CD4-positive, alpha-beta T cell treated with Interferon alpha-2 for 1 hour (primary cell): ENCODE data around the gene FARP1.

Experiments used
- DNase-seq, 2 donors: peaks; one replicate each; pipeline ENCODE4 v3.0.0-alpha.2; 2020 to 2022

FARP1 gene

GRCh38 chr13:98293103-98293502 is 150.2 kb downstream of the FARP1 start:
- no peak for DNase-seq

- DNase-seq = no peak
These were observed 150.8 kb downstream of the FARP1 start for GRCh38 chr13:98293570-98294142.

DNA sequence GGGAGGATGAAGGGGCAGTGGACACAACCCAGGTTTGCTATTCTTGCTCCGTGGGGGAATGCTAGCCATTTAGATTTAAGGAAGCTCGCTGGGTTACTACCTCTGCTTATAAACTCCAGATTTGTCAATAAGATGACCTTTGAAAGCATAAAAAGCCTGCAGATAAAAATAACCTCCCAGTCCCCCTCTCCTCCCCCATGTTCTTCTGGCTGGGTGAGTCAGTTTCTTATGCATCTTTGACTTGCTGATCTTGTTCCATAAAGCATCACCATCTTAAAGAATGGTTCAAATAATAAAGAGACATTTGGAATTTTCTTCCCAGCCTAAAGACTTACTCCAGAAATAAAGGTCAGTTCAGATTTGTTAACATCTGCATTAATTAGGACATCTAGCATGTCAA is 152.5 kb downstream of the FARP1 start:
- no peak for DNase-seq

- no peak for DNase-seq
These were observed 154.2 kb downstream of the FARP1 start for GRCh38 chr13:98297051-98297450.

DNA sequence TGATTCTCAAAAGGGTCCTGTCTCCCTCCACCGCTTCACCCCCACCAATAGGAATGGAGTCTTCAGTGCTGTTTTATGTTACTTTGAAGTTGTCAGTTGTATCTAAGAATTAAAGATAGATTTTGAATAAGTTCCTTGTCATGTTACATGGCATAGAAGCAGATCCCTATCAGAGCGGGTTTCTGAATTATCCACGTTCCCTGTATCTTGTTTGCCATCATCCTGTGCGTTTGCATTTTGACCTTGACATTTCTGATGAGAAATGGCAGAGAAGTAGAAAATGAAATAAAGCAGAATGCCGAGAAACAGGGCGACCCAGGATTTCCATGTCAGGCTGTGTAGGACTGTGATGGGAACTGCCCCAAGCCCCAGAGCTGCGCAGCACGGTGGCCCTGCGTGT is 154.9 kb downstream of the FARP1 start:
- DNase-seq = no peak

GRCh38 chr13:98298599-98298998 is 155.7 kb downstream of the FARP1 start:
- no peak for DNase-seq

DNA sequence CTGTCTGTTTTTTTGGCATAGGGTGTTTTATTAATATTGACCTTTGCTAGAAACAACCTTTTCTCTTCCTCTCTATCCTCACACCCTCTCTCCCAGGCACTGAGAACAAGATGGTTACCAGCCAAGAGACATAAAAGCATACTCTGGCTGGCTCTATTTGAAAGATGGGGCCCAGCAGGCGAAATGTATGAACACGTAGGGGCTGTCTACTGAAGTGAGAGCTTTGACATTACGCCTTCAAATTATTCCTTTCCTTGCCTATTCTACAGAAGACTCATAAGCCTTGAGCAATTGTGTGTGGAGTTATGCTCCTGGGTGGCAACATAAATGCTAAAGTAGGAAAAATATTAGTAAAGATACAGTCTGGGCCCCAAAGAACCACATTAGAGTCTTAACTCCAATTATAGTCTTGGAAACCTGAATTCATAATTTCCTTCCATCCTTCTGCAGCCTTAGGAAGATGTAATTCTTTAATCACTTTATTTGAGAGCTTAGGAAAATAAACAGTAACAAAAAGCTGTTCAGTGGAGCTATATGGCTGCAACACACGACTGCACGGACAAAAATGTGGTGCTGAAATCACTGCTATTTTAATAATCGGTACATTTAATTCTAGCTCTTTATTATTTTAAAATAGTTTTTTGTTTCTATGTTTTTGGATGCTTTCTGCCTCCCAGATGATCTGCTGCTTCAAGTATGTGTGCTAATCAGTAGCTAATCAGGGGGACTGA is 156.5 kb downstream of the FARP1 start:
- DNase-seq = no peak

DNA sequence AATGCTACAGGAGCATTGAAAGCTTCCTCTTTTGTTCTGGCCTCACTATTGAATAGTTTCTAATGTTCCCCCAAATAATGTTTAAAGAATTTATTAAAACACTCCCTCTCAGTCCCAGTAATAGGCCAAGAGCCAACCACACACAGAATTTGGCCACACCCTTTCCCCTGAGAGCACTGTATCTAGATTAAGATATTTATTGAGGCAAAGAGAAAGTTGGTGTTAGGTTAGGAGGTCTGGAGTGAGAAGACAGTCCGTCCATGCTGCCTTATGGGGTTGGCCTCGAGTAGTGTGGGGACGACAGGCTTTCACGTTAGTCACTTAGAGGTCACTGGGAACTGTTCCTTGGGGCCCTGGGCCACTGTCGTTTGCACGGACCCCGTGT is 157.1 kb downstream of the FARP1 start:
- no peak for DNase-seq

- DNase-seq = no peak
These were observed 158.2 kb downstream of the FARP1 start for GRCh38 chr13:98300956-98301641.

DNA sequence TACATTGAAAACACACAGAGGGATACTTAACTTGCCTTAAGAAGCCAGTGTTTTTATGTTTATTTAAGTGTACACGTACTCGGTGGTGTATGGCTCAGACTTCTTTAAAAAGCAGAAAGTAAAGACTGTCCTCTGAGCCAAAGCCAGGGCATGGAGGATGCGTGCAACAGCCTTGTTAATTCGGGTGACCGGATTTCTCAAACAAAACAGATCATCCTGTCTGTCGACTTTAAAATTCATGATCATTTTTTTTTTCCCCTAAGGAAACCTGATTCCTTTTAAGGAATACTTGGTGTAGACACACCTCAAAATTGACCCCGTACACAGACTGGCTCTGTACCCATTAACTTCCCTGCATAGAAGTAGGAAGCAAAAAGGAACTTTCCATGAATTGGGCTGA is 158.8 kb downstream of the FARP1 start:
- DNase-seq = no peak

GRCh38 chr13:98303858-98304257 is 161.0 kb downstream of the FARP1 start:
- no peak for DNase-seq

- DNase-seq = no peak
These were observed 162.8 kb downstream of the FARP1 start for GRCh38 chr13:98305670-98306069.

- DNase-seq = no peak
These were observed 164.7 kb downstream of the FARP1 start for GRCh38 chr13:98307463-98308085.

GRCh38 chr13:98308086-98308911 is 165.4 kb downstream of the FARP1 start:
- DNase-seq = no peak

DNA sequence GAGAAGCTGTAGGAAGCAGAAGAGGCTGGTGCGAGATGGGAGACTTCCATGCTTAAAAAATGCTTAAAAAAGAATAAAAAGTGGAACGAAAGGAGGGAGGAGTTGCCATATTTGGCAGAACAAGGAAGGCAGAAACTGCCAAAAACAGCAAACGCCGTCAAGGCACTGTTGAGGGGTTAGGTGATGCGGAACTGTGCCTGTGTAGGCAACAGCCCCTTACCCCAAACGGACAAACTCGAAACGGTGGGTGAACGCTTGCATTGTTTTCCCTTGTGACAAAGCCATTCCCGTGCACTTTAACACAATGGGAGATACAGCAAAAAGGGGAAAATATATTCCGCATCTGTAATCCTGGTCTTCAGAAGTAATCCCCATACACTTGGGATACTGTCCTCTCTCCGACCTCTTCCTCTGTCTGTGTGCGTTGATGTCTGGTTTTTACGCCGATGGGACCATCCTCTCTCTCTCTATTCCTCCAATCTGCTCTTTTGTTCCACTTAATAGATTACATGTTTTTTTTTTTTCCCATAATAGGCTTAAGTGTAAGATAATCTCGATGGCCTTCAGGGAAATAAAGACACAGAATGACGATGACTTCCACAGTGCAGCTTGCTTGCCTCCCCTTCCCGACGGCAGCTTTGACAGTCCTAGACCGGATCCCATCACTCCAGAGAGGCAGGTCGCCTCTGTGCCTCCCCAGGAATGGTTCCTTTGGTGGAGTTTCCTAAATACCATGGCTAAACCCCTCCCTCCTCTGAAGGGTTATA is 166.9 kb downstream of the FARP1 start:
- no peak for DNase-seq

- no peak for DNase-seq
These were observed 167.7 kb downstream of the FARP1 start for GRCh38 chr13:98310485-98311199.

- DNase-seq = no peak
These were observed 168.3 kb downstream of the FARP1 start for GRCh38 chr13:98311200-98311548.

GRCh38 chr13:98312606-98313005 is 169.7 kb downstream of the FARP1 start:
- DNase-seq = no peak

GRCh38 chr13:98313023-98313921 is 170.4 kb downstream of the FARP1 start:
- no peak for DNase-seq

GRCh38 chr13:98313922-98314292 is 171.0 kb downstream of the FARP1 start:
- no peak for DNase-seq

DNA sequence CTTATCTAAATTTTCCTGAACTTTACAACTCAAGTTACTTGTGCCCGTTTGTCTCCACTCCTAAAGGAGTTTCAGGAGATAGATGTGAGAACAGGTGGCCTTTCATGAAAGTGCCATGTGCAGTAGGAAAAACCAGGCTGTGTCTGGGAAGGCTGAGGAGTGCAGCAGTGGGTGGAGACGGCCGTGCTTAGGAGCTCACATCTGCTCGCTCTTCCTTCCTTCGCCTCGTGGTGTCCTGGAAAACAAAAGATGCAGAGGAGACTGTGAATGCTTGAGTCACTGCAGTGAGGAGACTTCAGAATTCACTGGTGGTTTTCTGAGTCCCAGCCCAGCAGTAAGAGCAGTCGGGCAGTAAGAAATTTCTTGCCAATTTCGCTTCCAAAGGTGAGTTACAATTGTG is 172.6 kb downstream of the FARP1 start:
- no peak for DNase-seq
